NCI-H1930 (cell line): ENCODE data around the gene NSUN6.

Experiments
- DNase-seq, 2 experiments: peaks; one replicate each; lab custom pipeline; 2025; lab: John Stamatoyannopoulos, UW

Gene NSUN6

GRCh38 chr10:18651324-18652007 lies at the start of gene NSUN6:
NSUN6 (minus strand) TSS chr10:18651587; CDS start chr10:18651203, 384 bp downstream.
- DNase-seq, result peak; percentile 34 to 43

DNA sequence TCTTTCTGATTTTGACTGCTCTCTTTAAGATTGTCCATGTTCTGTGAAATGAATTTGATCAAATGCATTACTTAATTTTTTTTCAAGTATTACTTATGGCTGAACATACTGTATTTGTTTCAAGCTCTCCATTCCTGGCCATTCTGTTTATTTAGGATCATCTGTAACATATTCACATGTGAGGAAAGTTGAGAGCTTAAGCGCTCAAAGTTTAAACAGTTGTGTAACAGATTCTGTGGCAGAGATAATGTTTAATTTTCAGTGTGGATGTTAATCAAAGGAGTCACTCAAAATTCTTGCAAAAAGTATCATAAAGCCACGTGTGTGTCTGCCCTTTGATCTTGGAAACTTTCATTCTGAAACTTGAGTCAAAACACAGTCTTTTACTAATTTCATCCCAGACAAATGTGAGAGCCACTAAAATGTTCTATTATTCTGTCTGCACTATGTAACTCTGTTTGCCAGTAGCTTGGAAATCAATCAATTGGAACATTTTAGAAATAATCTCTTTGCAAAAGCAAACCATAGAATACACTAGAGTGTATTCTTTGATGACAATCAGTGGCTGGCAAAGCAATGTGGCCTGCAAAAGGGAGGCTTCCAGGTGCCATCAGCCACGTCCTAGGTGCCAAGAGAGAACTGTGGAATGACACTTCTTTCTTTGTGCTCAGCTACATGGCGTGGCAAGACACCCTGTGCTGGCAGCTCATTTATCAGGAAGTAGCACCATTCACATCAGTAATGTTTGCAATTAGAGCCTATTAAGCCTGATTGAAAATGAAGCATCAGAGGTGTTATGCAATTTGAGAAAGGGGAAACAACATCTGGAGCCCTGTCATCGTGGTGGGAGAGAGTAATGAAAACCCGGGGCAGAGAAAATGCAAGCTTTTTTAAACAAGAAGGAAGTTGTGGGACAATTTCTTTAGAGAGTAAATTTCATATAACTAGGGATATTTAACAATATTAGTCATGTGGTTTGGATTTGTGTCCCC lies 48.8 kb upstream of the NSUN6 start:
- no peak for DNase-seq

DNA sequence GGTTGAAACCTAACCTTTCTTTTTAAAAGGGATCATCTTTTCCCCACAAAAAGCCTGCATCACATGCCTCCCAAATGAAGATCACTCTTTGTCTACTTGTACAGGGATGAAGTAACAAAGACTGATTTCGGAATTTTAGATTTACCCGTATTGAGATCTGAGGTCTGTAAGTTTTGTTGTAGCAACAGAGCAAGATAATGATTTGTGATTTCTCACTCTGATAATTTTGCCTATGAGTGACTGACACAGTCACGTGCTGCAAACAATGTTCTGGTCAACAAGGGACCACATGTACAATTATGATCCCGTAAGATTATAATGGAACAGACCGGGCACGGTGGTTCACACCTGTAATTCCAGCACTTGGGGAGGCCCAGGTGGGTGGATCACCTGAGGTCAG lies 39.2 kb upstream of the NSUN6 start:
- DNase-seq, result no peak

DNA sequence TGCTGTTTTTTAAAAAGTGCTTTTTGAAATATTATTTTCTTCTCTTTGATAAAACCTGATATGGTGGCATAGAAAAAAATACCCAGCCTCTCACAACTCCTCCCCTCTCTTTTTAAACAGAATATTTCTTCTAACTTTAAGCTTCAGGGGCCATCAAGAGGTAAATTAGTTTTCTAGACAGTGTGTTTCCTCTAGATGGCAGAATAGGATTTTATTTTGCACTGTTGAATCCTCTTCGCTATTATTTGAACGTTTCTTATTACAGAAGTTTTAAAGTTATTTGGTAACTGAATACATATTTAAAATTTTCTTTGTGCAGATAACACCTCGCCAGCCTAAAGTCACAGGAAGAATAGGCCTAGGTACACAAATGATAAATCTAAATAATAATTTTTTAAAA lies 38.1 kb upstream of the NSUN6 start:
- DNase-seq, result no peak

DNA sequence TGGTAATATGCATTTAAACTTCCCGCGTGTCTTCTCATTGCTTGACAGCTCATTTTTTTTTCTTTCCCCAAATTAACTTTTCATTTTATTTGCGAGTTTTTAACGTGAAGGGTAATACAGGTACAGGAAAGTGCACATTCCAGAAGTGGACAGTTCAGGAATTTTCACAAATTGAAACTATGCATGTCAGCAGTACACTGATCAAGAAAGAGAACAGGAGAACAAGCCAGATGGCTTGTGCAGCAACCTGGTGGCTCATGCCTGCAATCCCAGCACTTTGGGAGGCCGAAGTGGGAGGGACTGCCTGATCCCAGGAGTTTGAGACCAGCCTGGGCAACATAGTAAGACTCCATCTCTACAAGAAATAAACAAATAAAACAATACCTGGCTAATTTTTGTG lies 36.3 kb upstream of the NSUN6 start:
- no peak for DNase-seq

- no peak for DNase-seq
Measured at GRCh38 chr10:18687195-18687594, 35.8 kb upstream of the NSUN6 start.

GRCh38 chr10:18685555-18685954 lies 34.2 kb upstream of the NSUN6 start:
- no peak for DNase-seq

DNA sequence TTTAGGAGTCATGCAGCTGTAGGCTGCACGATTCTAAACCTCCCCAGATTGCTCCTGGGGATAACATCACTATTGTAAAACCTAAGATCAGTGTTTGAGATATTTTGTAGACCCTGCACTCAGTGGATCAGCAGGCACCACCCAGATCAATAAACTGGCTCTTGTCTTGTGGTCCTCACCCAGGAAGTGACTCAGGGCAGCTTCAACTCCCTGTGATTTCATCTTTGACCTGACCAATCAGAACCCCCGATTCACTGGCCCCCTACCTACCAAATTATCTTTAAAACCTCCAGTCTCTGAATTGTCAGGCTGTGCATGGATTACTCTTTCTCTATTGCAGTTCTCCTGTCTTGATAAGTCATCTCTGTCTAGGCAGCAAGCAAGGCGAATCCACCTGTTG lies 33.6 kb upstream of the NSUN6 start:
- no peak for DNase-seq

DNA sequence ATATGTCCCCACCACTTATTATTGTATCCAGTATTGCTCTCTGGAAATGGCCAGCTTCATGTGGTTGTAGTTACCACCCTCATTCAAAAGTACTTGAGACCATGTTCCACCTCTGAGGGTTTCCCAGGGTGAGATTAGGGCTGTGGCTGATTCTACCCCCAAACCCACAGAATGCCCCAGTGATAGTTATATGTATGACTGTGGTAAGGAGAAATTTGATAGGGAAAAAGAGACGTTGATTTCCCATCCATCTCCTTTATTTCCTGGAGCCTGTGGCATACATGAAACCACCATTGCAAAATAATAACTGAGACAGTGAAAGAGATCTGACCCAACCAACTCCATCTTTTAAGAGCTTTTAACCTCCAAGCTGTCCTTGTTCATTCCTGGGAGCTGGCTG lies 33.0 kb upstream of the NSUN6 start:
- DNase-seq, result no peak

- no peak for DNase-seq
Measured at GRCh38 chr10:18683427-18683826, 32.0 kb upstream of the NSUN6 start.

DNA sequence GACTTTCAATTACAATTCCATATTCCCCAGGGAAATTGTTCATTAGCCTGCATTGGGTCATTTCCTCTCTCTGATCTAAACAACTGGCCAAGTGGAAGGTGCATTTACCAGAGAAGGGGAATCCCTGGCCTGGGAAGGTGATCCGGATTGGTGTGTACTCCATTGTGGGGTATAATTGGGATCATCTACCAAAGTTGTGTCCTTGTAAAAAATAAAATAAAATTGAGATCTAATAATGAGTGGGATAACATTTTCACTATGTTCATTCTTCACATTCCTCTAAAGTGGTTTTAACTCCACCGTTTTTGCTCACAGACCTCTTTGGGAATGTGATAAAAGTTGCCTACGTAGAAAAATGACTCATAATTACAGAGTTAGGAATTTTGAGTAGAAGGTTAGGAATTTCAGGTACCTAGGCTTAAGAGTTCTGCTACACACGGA lies 30.6 kb upstream of the NSUN6 start:
- DNase-seq, result no peak

DNA sequence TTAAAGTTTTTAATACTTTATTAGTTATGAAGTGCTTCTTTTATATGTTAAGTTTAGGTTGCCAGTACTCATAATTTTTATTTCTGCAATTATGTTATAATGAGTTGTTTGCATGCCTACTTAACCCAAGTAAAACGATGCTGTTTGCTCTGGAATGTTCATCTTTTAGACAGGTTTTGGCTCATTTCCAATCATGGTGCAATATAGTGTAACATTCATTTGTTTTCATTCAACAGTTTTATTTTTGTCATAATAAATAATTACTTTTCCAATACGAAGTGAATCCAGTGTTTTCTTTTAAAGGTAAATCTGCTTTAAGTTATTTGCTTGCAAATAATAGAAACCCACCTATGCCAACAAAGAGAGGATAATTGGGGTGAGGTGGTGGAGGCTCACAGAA lies 30.0 kb upstream of the NSUN6 start:
- no peak for DNase-seq

- no peak for DNase-seq
Measured at GRCh38 chr10:18680754-18681153, 29.4 kb upstream of the NSUN6 start.

DNA sequence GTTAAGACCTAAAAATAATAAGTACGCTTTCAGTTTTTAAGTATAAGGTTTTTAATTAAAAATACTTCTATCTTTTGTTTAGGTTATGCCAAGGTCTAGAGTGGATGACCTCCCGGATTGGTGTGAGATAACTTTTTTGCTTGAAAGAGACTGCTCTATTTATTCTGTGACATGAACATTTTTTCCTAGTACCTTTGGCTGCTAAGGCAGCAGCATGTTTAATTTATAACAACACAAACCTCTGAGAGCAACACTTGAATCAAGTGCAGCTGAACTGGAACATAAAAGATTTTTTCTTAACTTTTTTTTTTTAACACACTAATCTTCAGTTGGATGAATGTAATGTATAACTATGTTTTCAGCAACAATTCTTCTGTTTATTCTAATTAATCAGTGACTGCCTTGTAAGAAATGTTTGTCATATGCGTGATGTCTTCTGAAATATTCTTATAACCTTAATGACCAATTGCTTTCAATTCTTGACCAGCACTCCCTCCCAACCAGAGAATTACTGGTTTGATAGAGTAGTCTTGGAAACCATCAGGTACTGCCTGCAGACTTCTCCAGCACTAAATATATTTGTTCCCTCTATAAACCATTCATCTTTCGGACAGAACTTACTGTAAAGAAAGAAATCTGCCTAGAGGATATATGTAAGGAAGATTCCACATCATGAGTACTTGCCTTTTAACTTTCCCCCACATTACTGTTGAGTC lies 23.9 kb upstream of the NSUN6 start:
- no peak for DNase-seq

- no peak for DNase-seq
Measured at GRCh38 chr10:18668026-18668425, 16.6 kb upstream of the NSUN6 start.

GRCh38 chr10:18666810-18667209 lies 15.4 kb upstream of the NSUN6 start:
- DNase-seq, result no peak

GRCh38 chr10:18665815-18666558 lies 14.6 kb upstream of the NSUN6 start:
- no peak for DNase-seq

DNA sequence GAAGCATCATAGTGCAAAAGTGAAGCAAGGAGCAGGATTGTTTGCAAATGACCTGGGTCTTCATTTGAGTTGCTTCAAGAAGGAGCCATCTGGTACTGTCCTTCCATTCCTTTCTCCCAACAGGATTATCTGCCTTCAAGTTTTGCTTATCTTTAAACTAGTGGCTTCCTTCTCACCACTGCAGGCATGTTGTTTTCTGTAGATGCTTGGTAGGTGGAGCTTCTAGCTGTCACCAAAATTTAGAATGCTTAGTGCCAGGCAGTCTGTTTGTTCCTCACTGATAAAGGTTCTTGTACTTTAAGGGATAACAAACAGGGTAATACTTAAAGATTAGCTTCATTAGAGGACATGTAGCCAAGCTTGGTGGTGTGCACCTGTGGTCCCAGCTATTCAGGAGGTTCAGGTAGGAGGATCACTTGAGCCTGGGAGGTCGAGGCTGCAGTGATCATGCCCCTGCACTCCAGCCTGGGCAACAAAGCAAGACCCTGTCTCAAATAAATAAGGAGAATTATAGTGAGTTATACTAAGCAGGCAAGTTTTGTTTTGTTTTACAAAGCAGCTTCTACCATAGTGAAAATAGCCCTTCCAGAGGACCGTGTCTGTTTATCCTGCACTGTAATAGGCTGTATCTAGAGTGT lies 13.6 kb upstream of the NSUN6 start:
- no peak for DNase-seq

GRCh38 chr10:18660816-18661431 lies 9.5 kb upstream of the NSUN6 start:
- no peak for DNase-seq

- no peak for DNase-seq
Measured at GRCh38 chr10:18659819-18660535, 8.6 kb upstream of the NSUN6 start.
